GM23338 (cell line): ENCODE data around the gene FAM13B. TPM values are rescaled to one million over a fixed set of nuclear protein-coding genes. Genes with fewer than 3 reads are reported as not detected.

Source experiments
- ATAC-seq: fragments of 200-7000 bp; cut with Tn5 transposase; 3 replicates; pipeline ENCODE4 v1.9.1; 2020
- DNase-seq: peaks from one replicate; pipeline ENCODE4 v3.0.0-alpha.2; 2015; ENCODE audit warnings: low spot score
- H2AFZ ChIP-seq: fragments of 200-600 bp; sonication (generic); 2 replicates; pipeline ENCODE4 v1.8.0; 2016; ENCODE audit warnings: antibody characterized with exemption, mild to moderate bottlenecking, moderate library complexity
- H3F3A ChIP-seq: fragments of 200-600 bp; sonication (generic); replicated peaks from 2 replicates; pipeline ENCODE4 v1.8.0; 2017; ENCODE audit warnings: antibody characterized with exemption, mixed run types, low read depth
- H3K27ac ChIP-seq: fragments of 200-600 bp; sonication (generic); 2 replicates; pipeline ENCODE4 v1.6.1; 2016; ENCODE audit warnings: low read depth
- H3K27me3 ChIP-seq: fragments of 200-600 bp; sonication (generic); 2 replicates; pipeline ENCODE4 v1.8.0; 2016; ENCODE audit warnings: mild to moderate bottlenecking, mixed run types, moderate library complexity; ENCODE audit not compliant: insufficient read depth
- H3K36me3 ChIP-seq: fragments of 200-600 bp; sonication (generic); 2 replicates; pipeline ENCODE4 v1.8.0; 2016; ENCODE audit warnings: mild to moderate bottlenecking; ENCODE audit not compliant: insufficient read depth
- H3K4me1 ChIP-seq: fragments of 200-600 bp; sonication (generic); 2 replicates; pipeline ENCODE4 v1.8.0; 2016; ENCODE audit warnings: mild to moderate bottlenecking, moderate library complexity; ENCODE audit not compliant: insufficient read depth
- H3K4me2 ChIP-seq: fragments of 200-600 bp; sonication (generic); 2 replicates; pipeline ENCODE4 v1.7.1; 2017; ENCODE audit warnings: mixed run types
- H3K4me3 ChIP-seq: fragments of 200-600 bp; sonication (generic); 2 replicates; pipeline ENCODE4 v1.6.1; 2016; ENCODE audit warnings: mixed run types
- H3K79me2 ChIP-seq: fragments of 200-600 bp; sonication (generic); replicated peaks from 2 replicates; pipeline ENCODE4 v1.8.0; 2017; ENCODE audit warnings: mild to moderate bottlenecking; ENCODE audit not compliant: insufficient read depth
- H3K9me2 ChIP-seq: fragments of 200-600 bp; sonication (generic); 2 replicates; pipeline ENCODE4 v1.8.0; 2017; ENCODE audit not compliant: insufficient read depth
- H4K20me1 ChIP-seq: fragments of 200-600 bp; sonication (generic); replicated peaks from 2 replicates; pipeline ENCODE4 v1.8.0; 2017; ENCODE audit warnings: mild to moderate bottlenecking; ENCODE audit not compliant: insufficient read depth
- H3K27ac Mint-ChIP-seq: 2 replicates; pipeline ENCODE4 v1.8.0; 2020; ENCODE audit warnings: inconsistent platforms, mild to moderate bottlenecking, moderate library complexity, mixed read lengths
- H3K27me3 Mint-ChIP-seq: 3 replicates; pipeline ENCODE4 v1.8.0; 2022; ENCODE audit warnings: low read depth, mild to moderate bottlenecking, moderate library complexity, mixed read lengths, inconsistent platforms; ENCODE audit not compliant: insufficient read depth, poor library complexity
- H3K36me3 Mint-ChIP-seq: 3 replicates; pipeline ENCODE4 v1.8.0; 2021; ENCODE audit warnings: low read depth, mild to moderate bottlenecking, inconsistent platforms, moderate library complexity, mixed read lengths
- H3K4me1 Mint-ChIP-seq: 3 replicates; pipeline ENCODE4 v1.8.0; 2020; ENCODE audit warnings: mild to moderate bottlenecking, inconsistent platforms, mixed read lengths
- H3K4me3 Mint-ChIP-seq: 3 replicates; pipeline ENCODE4 v1.8.0; 2021; ENCODE audit warnings: moderate library complexity, mild to moderate bottlenecking, inconsistent platforms, mixed read lengths
- H3K9me3 Mint-ChIP-seq: 3 replicates; pipeline ENCODE4 v1.8.0; 2020; ENCODE audit warnings: moderate library complexity, mild to moderate bottlenecking, inconsistent platforms, mixed read lengths
- JUNB ChIP-seq: IDR thresholded peaks from one replicate; pipeline ENCODE4 v1.6.1; 2016; ENCODE audit warnings: antibody characterized with exemption; ENCODE audit not compliant: unreplicated experiment
- POLR2AphosphoS5 ChIP-seq: IDR thresholded peaks from 2 replicates; pipeline ENCODE4 v1.6.1; 2016; ENCODE audit warnings: antibody characterized with exemption, low read depth
- STAT1 ChIP-seq: IDR thresholded peaks from one replicate; pipeline ENCODE4 v1.6.1; 2016; ENCODE audit warnings: antibody characterized with exemption; ENCODE audit not compliant: unreplicated experiment
- ZNF114 ChIP-seq: fragments of 250-450 bp; sonication (Bioruptor Pico); IDR thresholded peaks from 2 replicates; pipeline ENCODE4 v1.5.0; 2020; ENCODE audit warnings: mild to moderate bottlenecking, moderate library complexity
- ZNF331 ChIP-seq: fragments of 250-450 bp; sonication (Bioruptor Pico); IDR thresholded peaks from 2 replicates; pipeline ENCODE4 v1.5.0; 2020; ENCODE audit warnings: low read depth, mild to moderate bottlenecking, moderate library complexity
- polyA plus RNA-seq: library from polyadenylated mRNA; unstranded; fragments of >200 nt; fragmentation: Nextera tagmentation; extraction: Ambion mirVana; gene quantifications from 2 replicates; pipeline ENCODE4 v1.2.1, GENCODE V29; 2016
- total RNA-seq: library from RNA; depleted of rRNA; stranded (reverse); fragments of >200 nt; shearing (Covaris generic); gene quantifications from 2 replicates; pipeline ENCODE4 v1.2.3, GENCODE V29; 2014
- TF ChIP-seq, protein P1 (sequence below): fragments of 250-450 bp; sonication (Bioruptor Pico); IDR thresholded peaks from 2 replicates; pipeline ENCODE4 v1.5.0; 2020; ENCODE audit warnings: mild to moderate bottlenecking, moderate library complexity
- TF ChIP-seq, protein P2 (sequence below): IDR thresholded peaks from one replicate; pipeline ENCODE4 v1.6.1; 2018; ENCODE audit warnings: antibody characterized with exemption; ENCODE audit not compliant: unreplicated experiment
- TF ChIP-seq, protein P3 (sequence below), 2 experiments: fragments of 200-600 bp in 1 of 2; sonication (generic) in 1 of 2; conservative IDR thresholded peaks; 2 replicates each; pipeline versions ENCODE4 v1.5.1 to v1.6.1; 2016 to 2017; ENCODE audit warnings: antibody characterized with exemption in 2 of 2, low read depth in 2 of 2, mild to moderate bottlenecking in 2 of 2, moderate library complexity in 1 of 2

Gene FAM13B
- total and polyA plus RNA-seq, 2 experiments from 2014 or later, result 12.9 to 30.2 TPM

DNA sequence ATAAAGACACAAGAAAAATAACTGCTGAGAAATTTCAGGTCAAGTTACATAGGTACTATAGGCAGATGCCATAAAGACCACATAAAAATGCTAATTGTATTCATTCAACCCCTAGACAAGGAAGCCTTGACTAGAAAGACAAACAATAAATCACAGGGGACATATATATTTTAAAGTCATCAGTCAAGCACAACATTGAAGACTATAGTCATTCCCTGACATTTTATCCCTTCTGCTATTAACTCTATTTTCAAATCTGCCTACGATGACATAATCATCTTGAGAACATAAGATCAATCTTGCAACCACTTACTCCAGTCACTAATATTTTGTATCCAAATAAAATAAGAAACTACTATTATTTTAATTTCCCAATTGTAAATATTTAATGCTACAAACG is 38.3 kb downstream of the FAM13B start (continued):
- TF ChIP-seq, protein P1, sequence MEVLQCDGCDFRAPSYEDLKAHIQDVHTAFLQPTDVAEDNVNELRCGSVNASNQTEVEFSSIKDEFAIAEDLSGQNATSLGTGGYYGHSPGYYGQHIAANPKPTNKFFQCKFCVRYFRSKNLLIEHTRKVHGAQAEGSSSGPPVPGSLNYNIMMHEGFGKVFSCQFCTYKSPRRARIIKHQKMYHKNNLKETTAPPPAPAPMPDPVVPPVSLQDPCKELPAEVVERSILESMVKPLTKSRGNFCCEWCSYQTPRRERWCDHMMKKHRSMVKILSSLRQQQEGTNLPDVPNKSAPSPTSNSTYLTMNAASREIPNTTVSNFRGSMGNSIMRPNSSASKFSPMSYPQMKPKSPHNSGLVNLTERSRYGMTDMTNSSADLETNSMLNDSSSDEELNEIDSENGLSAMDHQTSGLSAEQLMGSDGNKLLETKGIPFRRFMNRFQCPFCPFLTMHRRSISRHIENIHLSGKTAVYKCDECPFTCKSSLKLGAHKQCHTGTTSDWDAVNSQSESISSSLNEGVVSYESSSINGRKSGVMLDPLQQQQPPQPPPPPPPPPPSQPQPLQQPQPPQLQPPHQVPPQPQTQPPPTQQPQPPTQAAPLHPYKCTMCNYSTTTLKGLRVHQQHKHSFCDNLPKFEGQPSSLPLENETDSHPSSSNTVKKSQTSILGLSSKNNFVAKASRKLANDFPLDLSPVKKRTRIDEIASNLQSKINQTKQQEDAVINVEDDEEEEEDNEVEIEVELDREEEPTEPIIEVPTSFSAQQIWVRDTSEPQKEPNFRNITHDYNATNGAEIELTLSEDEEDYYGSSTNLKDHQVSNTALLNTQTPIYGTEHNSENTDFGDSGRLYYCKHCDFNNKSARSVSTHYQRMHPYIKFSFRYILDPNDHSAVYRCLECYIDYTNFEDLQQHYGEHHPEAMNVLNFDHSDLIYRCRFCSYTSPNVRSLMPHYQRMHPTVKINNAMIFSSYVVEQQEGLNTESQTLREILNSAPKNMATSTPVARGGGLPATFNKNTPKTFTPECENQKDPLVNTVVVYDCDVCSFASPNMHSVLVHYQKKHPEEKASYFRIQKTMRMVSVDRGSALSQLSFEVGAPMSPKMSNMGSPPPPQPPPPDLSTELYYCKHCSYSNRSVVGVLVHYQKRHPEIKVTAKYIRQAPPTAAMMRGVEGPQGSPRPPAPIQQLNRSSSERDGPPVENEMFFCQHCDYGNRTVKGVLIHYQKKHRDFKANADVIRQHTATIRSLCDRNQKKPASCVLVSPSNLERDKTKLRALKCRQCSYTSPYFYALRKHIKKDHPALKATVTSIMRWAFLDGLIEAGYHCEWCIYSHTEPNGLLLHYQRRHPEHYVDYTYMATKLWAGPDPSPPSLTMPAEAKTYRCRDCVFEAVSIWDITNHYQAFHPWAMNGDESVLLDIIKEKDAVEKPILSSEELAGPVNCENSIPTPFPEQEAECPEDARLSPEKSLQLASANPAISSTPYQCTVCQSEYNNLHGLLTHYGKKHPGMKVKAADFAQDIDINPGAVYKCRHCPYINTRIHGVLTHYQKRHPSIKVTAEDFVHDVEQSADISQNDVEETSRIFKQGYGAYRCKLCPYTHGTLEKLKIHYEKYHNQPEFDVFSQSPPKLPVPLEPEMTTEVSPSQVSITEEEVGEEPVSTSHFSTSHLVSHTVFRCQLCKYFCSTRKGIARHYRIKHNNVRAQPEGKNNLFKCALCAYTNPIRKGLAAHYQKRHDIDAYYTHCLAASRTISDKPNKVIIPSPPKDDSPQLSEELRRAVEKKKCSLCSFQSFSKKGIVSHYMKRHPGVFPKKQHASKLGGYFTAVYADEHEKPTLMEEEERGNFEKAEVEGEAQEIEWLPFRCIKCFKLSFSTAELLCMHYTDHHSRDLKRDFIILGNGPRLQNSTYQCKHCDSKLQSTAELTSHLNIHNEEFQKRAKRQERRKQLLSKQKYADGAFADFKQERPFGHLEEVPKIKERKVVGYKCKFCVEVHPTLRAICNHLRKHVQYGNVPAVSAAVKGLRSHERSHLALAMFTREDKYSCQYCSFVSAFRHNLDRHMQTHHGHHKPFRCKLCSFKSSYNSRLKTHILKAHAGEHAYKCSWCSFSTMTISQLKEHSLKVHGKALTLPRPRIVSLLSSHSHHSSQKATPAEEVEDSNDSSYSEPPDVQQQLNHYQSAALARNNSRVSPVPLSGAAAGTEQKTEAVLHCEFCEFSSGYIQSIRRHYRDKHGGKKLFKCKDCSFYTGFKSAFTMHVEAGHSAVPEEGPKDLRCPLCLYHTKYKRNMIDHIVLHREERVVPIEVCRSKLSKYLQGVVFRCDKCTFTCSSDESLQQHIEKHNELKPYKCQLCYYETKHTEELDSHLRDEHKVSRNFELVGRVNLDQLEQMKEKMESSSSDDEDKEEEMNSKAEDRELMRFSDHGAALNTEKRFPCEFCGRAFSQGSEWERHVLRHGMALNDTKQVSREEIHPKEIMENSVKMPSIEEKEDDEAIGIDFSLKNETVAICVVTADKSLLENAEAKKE, result no peak

DNA sequence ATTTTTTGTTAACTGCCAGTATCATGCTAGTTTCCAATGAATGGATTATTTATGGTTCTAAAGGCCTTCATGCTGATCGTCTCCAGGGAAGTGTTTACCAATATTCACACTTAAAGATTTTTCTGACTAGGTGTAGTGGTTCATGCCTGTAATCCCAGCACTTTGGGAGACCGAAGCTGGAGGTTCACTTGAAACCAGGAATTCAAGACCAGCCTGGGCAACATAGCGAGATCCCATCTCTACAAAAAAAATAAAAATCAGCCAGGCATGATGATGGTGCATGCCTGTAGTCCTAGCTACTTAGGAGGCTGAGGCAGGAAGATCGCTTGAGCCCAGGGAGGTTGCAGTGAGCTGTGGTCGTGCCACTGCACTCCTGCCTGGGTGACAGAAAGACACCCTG is 43.5 kb downstream of the FAM13B start:
- Mint-ChIP-seq H3K36me3 (peaks cover 5% of the 10 kb centered on the region; the same call in 2 of the 3 replicates), H3K27me3 (no peaks in the 10 kb centered on the region), H3K4me1 (no peaks in the 10 kb centered on the region), H3K27ac (no peak overlapping the region), H3K9me3 (no peaks in the 10 kb centered on the region), H3K4me3 (no peak overlapping the region)
- peaks cover 15% of the 10 kb centered on the region for H4K20me1 ChIP-seq
- DNase-seq (no peak), ATAC-seq (no peak)
- no peaks in the 10 kb centered on the region for H3F3A ChIP-seq
- no peaks in the 10 kb centered on the region for H3K9me2 ChIP-seq
- no peaks in the 10 kb centered on the region for H3K36me3 ChIP-seq
- H3K27me3 ChIP-seq, result no peaks in the 10 kb centered on the region
- no peak overlapping the region for H3K27ac ChIP-seq
- no peak overlapping the region for H3K4me3 ChIP-seq
- H3K4me2 ChIP-seq, result no peak overlapping the region
- H2AFZ ChIP-seq, result no peak overlapping the region
- H3K79me2 ChIP-seq, result peaks cover 47% of the 10 kb centered on the region
- no peaks in the 10 kb centered on the region for H3K4me1 ChIP-seq
- TF ChIP-seq ZNF331 (CRISPR knock-in tag), result no peak
- TF ChIP-seq, protein P2, sequence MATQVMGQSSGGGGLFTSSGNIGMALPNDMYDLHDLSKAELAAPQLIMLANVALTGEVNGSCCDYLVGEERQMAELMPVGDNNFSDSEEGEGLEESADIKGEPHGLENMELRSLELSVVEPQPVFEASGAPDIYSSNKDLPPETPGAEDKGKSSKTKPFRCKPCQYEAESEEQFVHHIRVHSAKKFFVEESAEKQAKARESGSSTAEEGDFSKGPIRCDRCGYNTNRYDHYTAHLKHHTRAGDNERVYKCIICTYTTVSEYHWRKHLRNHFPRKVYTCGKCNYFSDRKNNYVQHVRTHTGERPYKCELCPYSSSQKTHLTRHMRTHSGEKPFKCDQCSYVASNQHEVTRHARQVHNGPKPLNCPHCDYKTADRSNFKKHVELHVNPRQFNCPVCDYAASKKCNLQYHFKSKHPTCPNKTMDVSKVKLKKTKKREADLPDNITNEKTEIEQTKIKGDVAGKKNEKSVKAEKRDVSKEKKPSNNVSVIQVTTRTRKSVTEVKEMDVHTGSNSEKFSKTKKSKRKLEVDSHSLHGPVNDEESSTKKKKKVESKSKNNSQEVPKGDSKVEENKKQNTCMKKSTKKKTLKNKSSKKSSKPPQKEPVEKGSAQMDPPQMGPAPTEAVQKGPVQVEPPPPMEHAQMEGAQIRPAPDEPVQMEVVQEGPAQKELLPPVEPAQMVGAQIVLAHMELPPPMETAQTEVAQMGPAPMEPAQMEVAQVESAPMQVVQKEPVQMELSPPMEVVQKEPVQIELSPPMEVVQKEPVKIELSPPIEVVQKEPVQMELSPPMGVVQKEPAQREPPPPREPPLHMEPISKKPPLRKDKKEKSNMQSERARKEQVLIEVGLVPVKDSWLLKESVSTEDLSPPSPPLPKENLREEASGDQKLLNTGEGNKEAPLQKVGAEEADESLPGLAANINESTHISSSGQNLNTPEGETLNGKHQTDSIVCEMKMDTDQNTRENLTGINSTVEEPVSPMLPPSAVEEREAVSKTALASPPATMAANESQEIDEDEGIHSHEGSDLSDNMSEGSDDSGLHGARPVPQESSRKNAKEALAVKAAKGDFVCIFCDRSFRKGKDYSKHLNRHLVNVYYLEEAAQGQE, result no peak
- no peak for TF ChIP-seq POLR2AphosphoS5
- TF ChIP-seq STAT1, result no peak
- TF ChIP-seq ZNF114 (CRISPR knock-in tag), result no peak
- TF ChIP-seq, protein P3, sequence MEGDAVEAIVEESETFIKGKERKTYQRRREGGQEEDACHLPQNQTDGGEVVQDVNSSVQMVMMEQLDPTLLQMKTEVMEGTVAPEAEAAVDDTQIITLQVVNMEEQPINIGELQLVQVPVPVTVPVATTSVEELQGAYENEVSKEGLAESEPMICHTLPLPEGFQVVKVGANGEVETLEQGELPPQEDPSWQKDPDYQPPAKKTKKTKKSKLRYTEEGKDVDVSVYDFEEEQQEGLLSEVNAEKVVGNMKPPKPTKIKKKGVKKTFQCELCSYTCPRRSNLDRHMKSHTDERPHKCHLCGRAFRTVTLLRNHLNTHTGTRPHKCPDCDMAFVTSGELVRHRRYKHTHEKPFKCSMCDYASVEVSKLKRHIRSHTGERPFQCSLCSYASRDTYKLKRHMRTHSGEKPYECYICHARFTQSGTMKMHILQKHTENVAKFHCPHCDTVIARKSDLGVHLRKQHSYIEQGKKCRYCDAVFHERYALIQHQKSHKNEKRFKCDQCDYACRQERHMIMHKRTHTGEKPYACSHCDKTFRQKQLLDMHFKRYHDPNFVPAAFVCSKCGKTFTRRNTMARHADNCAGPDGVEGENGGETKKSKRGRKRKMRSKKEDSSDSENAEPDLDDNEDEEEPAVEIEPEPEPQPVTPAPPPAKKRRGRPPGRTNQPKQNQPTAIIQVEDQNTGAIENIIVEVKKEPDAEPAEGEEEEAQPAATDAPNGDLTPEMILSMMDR (conservative IDR thresholded peaks at IDR 0.05; ENCODE audit: low read depth in 2 of 2), result no peak
- TF ChIP-seq JUNB, result no peak
